Type B pancreatic cell (in vitro differentiated cells): ENCODE data around the gene SNX9. TPM values are rescaled to one million over a fixed set of nuclear protein-coding genes. Genes with fewer than 3 reads are reported as not detected.

Experiments used
- DNase-seq: peaks from one replicate; pipeline ENCODE4 v3.0.0; 2021; ENCODE audit warnings: mixed read lengths; ENCODE audit not compliant: unreplicated experiment; ENCODE audit errors: extremely low spot score
- H3K27ac Mint-ChIP-seq: 2 replicates; pipeline ENCODE4 v1.8.0; 2021; ENCODE audit warnings: mild to moderate bottlenecking, mixed read lengths
- H3K27me3 Mint-ChIP-seq: 2 replicates; pipeline ENCODE4 v1.8.0; 2021; ENCODE audit warnings: mixed read lengths
- H3K36me3 Mint-ChIP-seq: 2 replicates; pipeline ENCODE4 v1.8.0; 2021; ENCODE audit warnings: mixed read lengths
- H3K4me1 Mint-ChIP-seq: one replicate; pipeline ENCODE4 v1.8.0; 2021; ENCODE audit warnings: mixed read lengths; ENCODE audit not compliant: unreplicated experiment
- H3K4me3 Mint-ChIP-seq: 2 replicates; pipeline ENCODE4 v1.8.0; 2021; ENCODE audit warnings: mild to moderate bottlenecking, mixed read lengths
- H3K9me3 Mint-ChIP-seq: 2 replicates; pipeline ENCODE4 v1.8.0; 2021; ENCODE audit warnings: mixed read lengths
- CTCF ChIP-seq: fragments of 200-600 bp; sonication (generic); conservative IDR thresholded peaks from 2 replicates; pipeline ENCODE4 v1.5.0; 2021; ENCODE audit warnings: antibody characterized with exemption, mild to moderate bottlenecking
- total RNA-seq: library from RNA; stranded (reverse); gene quantifications from 2 replicates; pipeline ENCODE4 v1.2.1, GENCODE V29; 2021; ENCODE audit warnings: low replicate concordance

Gene SNX9
- total RNA-seq, 1 donor from 2014 or later = 23.2 TPM

GRCh38 chr6:157891544-157892362 is 68.7 kb downstream of the SNX9 start:
- Mint-ChIP-seq H3K4me1 (no peaks in the 10 kb centered on the region), H3K27me3 (no peaks in the 10 kb centered on the region)
- no peak for DNase-seq

GRCh38 chr6:157892363-157892877 is 69.4 kb downstream of the SNX9 start:
- Mint-ChIP-seq H3K27me3 (no peaks in the 10 kb centered on the region), H3K4me1 (no peaks in the 10 kb centered on the region), H3K9me3 (no peaks in the 10 kb centered on the region), H3K36me3 (peaks cover 28% of the 10 kb centered on the region), H3K4me3 (no peak overlapping the region), H3K27ac (no peak overlapping the region)
- no peak for DNase-seq
- TF ChIP-seq CTCF = no peak

More at GRCh38 chr6:157891544-157892362, 68.7 kb downstream of the SNX9 start:
- H3K4me3 Mint-ChIP-seq = no peak overlapping the region
- no peak for TF ChIP-seq CTCF
- no peak overlapping the region for H3K27ac Mint-ChIP-seq
- H3K36me3 Mint-ChIP-seq = peaks cover 29% of the 10 kb centered on the region
- H3K9me3 Mint-ChIP-seq = no peaks in the 10 kb centered on the region

GRCh38 chr6:157893238-157893637 is 70.2 kb downstream of the SNX9 start:
- Mint-ChIP-seq H3K4me1 (no peaks in the 10 kb centered on the region), H3K9me3 (no peaks in the 10 kb centered on the region), H3K27me3 (no peaks in the 10 kb centered on the region), H3K4me3 (no peak overlapping the region), H3K27ac (no peak overlapping the region), H3K36me3 (peaks cover 25% of the 10 kb centered on the region)
- no peak for TF ChIP-seq CTCF
- no peak for DNase-seq

- H3K27ac Mint-ChIP-seq = no peak overlapping the region
- H3K9me3 Mint-ChIP-seq = no peaks in the 10 kb centered on the region
- H3K4me3 Mint-ChIP-seq = no peak overlapping the region
Measured at GRCh38 chr6:157895585-157895984, 72.5 kb downstream of the SNX9 start.

GRCh38 chr6:157896932-157897331 is 73.9 kb downstream of the SNX9 start:
- TF ChIP-seq CTCF = no peak
- no peak overlapping the region for H3K4me3 Mint-ChIP-seq
- peaks cover 17% of the 10 kb centered on the region for H3K36me3 Mint-ChIP-seq
- no peaks in the 10 kb centered on the region for H3K9me3 Mint-ChIP-seq
- no peak for DNase-seq
- no peaks in the 10 kb centered on the region for H3K27me3 Mint-ChIP-seq
- H3K4me1 Mint-ChIP-seq = peaks cover 18% of the 10 kb centered on the region
- no peak overlapping the region for H3K27ac Mint-ChIP-seq

More at GRCh38 chr6:157895585-157895984, 72.5 kb downstream of the SNX9 start:
- H3K4me1 Mint-ChIP-seq = peaks cover 9% of the 10 kb centered on the region
- no peak for TF ChIP-seq CTCF
- DNase-seq = no peak
- H3K36me3 Mint-ChIP-seq = peaks cover 24% of the 10 kb centered on the region
- no peaks in the 10 kb centered on the region for H3K27me3 Mint-ChIP-seq
